Activated T-helper 1 cell treated with anti-CD3 and anti-CD28 coated beads, Interleukin-12 subunit alpha, Interleukin-12 subunit beta, Interleukin-2, Interleukin-4 antibody, amounts not matched to agents 30 ng/mL and 10 ng/mL and 1 ng/mL, durations not matched to agents 14 hours and 24 hours and 36 hours (primary cell): Measurements from ENCODE around the gene PCDHB15. TPM values are rescaled to one million over a fixed set of nuclear protein-coding genes. Genes with fewer than 3 reads are reported as not detected.
"Not testable (repeated sequence)": the region's sequence is repeated elsewhere in the genome, so short reads cannot be mapped to it uniquely, and the experiment has no call there.

Experiments
- DNase-seq: peaks from one replicate; pipeline ENCODE4 v3.0.0; 2021; ENCODE audit warnings: low spot score
- H3K27ac Mint-ChIP-seq: one replicate; pipeline ENCODE4 v1.8.0; 2021; ENCODE audit warnings: mild to moderate bottlenecking, mixed read lengths
- H3K27me3 Mint-ChIP-seq: one replicate; pipeline ENCODE4 v1.8.0; 2022; ENCODE audit warnings: mild to moderate bottlenecking, moderate library complexity, mixed read lengths; ENCODE audit not compliant: insufficient read depth
- H3K36me3 Mint-ChIP-seq: one replicate; pipeline ENCODE4 v1.8.0; 2021; ENCODE audit warnings: low read depth, mixed read lengths
- H3K4me1 Mint-ChIP-seq: one replicate; pipeline ENCODE4 v1.8.0; 2021; ENCODE audit warnings: low read depth, mixed read lengths
- H3K4me3 Mint-ChIP-seq: one replicate; pipeline ENCODE4 v1.8.0; 2021; ENCODE audit warnings: mild to moderate bottlenecking, moderate library complexity, mixed read lengths
- H3K9me3 Mint-ChIP-seq: one replicate; pipeline ENCODE4 v1.8.0; 2021; ENCODE audit warnings: mixed read lengths
- intact Hi-C: fragments of 100-400 bp; cut with micrococcal nuclease; formaldehyde crosslinking; loops from one replicate; pipeline ENCODE4 v1.15.1; 2024
- total RNA-seq: library from RNA; stranded (reverse); gene quantifications from 2 replicates; pipeline ENCODE4 v1.2.3, GENCODE V29; 2022

Gene PCDHB15
- not detected in 2 replicates for total RNA-seq

DNA sequence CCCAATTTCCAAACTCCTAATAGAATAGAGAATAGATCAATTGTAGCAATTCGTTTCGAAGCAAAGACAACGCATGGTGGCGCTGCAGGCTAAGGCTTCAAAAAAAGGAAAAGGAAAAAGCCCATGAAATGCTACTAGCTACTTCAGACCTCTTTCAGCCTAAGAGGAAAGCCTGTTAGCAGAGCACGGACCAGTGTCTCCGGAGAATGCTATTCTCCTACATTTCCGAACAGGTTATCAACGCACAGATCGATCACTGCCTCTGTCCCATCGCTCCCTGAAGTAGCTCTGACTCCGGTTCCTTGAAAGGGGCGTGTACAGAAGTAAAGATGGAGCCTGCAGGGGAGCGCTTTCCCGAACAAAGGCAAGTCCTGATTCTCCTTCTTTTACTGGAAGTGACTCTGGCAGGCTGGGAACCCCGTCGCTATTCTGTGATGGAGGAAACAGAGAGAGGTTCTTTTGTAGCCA is at the start of gene PCDHB15:
Gene PCDHB15 (plus strand): TSS at position 146 of the 468 bp plus-strand sequence. CDS start 184 bp downstream, at position 330.
- intact Hi-C loops = loop anchor here (10.0 kb wide), 1 partner anchor 110 kb away; the partner anchor contains the start of genes PCDHGA4, PCDHGB1 and PCDHGB2
- peaks cover 1% of the 10 kb centered on the region for H3K36me3 Mint-ChIP-seq

DNA sequence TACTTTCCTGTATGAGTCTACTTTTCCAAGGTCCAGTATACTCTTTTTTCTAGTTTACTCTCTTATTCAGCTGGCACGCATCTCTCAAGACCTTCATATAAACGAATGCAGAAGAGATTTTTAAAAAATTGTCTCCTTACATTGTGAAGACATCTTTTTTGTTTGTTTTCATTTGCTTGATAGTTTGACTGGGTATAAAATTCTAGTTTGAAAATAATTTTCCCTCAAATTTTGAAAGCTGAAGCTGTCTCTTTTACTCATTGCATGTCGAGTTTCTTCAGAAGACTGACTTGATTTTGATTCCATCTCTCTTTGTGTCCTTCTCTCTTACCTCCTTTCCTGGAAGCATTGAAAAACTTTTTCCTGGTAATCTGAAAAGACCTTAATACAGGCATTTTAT is 48.8 kb upstream of the PCDHB15 start:
- peaks cover 69% of the 10 kb centered on the region for H3K9me3 Mint-ChIP-seq
- intact Hi-C loops = loop anchor here (10.0 kb wide), 1 partner anchor 358 kb away; no protein-coding TSS in a partner anchor
- H3K4me3 Mint-ChIP-seq = no peak overlapping the region
- H3K4me1 Mint-ChIP-seq = no peaks in the 10 kb centered on the region
- no peaks in the 10 kb centered on the region for H3K36me3 Mint-ChIP-seq
- no peak for DNase-seq
- peaks cover 5% of the 10 kb centered on the region for H3K27me3 Mint-ChIP-seq
- no peak overlapping the region for H3K27ac Mint-ChIP-seq

More for the DNA sequence above, at the start of gene PCDHB15:
- no peak within 1 kb of the TSS for H3K4me3 Mint-ChIP-seq
- H3K27me3 Mint-ChIP-seq = no peaks in the 10 kb centered on the region
- no peak within 1 kb of the TSS for H3K27ac Mint-ChIP-seq
- no peaks in the 10 kb centered on the region for H3K4me1 Mint-ChIP-seq
- DNase-seq = no peak
- peaks cover 72% of the 10 kb centered on the region for H3K9me3 Mint-ChIP-seq

DNA sequence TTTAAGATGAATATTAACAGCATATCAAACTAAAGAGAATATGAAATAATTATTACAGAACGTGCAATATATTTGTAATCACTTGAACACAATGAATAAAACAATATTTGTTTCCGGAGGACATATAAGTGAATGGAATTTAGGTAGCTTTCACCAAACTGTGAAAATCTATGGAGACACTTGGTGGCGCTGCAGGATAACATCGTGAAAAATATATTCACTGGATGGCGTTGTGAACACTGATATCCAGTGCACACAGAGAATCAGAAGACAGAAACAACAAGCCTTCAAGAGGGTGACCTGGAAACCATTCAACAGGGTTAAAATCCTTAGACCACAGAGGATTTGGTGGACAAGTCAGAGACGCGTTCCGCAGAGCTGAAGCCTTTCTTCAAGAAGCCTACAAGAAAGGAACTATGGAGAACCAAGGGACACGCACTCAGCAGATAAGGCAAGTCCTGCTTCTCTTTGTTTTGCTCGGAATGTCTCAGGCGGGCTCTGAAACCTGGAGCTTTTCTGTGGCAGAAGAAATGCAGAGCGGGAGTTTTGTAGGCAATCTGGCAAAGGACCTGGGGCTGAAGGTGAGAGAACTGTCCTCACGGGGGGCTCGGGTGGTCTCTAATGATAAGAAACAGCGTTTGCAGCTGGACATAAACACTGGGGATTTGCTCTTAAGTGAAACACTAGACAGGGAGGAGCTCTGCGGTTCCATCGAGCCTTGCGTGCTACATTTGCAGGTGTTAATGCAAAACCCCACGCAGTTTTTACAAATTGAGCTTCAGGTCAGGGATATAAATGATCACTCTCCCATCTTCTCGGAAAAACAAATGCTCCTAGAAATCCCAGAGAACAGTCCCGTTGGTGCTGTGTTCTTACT is 45.6 kb upstream of the PCDHB15 start, which contains the start of gene PCDHB11:
Gene PCDHB11 (plus strand): TSS at position 269 of the 877 bp plus-strand sequence. CDS start 148 bp downstream, at position 417.
- DNase-seq = no peak
- no peaks in the 10 kb centered on the region for H3K4me1 Mint-ChIP-seq
- H3K36me3 Mint-ChIP-seq = peaks cover 2% of the 10 kb centered on the region
- no peak within 1 kb of the TSS for H3K4me3 Mint-ChIP-seq
- H3K9me3 Mint-ChIP-seq = peaks cover 52% of the 10 kb centered on the region
- no peak within 1 kb of the TSS for H3K27ac Mint-ChIP-seq
- H3K27me3 Mint-ChIP-seq = no peaks in the 10 kb centered on the region
- intact Hi-C loops = loop anchor here (10.0 kb wide), 1 partner anchor 355 kb away; no protein-coding TSS in a partner anchor

DNA sequence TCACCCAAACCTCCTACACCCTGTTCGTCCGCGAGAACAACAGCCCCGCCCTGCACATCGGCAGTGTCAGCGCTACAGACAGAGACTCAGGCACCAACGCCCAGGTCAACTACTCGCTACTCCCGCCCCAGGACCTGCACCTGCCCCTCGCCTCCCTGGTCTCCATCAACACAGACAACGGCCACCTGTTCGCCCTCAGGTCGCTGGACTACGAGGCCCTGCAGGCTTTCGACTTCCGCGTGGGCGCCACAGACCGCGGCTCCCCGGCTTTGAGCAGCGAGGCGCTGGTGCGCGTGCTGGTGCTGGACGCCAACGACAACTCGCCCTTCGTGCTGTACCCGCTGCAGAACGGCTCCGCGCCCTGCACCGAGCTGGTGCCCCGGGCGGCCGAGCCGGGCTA is 44.1 kb upstream of the PCDHB15 start:
- H3K27ac Mint-ChIP-seq, H3K4me3 Mint-ChIP-seq, H3K4me1 Mint-ChIP-seq, H3K27me3 Mint-ChIP-seq, DNase-seq, intact Hi-C loops, H3K36me3 Mint-ChIP-seq: not testable (repeated sequence)
- H3K9me3 Mint-ChIP-seq = peaks cover 48% of the 10 kb centered on the region

DNA sequence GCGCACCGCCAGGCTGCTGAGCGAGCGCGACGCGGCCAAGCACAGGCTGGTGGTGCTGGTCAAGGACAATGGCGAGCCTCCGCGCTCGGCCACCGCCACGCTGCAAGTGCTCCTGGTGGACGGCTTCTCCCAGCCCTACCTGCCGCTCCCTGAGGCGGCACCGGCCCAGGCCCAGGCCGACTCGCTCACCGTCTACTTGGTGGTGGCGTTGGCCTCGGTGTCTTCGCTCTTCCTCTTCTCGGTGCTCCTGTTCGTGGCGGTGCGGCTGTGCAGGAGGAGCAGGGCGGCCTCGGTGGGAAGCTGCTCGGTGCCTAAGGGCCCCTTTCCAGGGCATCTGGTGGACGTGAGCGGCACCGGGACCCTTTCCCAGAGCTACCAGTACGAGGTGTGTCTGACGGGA is 43.5 kb upstream of the PCDHB15 start:
- H3K27me3 Mint-ChIP-seq, intact Hi-C loops, DNase-seq, H3K36me3 Mint-ChIP-seq, H3K4me1 Mint-ChIP-seq, H3K27ac Mint-ChIP-seq, H3K4me3 Mint-ChIP-seq: not testable (repeated sequence)
- H3K9me3 Mint-ChIP-seq = peaks cover 42% of the 10 kb centered on the region

DNA sequence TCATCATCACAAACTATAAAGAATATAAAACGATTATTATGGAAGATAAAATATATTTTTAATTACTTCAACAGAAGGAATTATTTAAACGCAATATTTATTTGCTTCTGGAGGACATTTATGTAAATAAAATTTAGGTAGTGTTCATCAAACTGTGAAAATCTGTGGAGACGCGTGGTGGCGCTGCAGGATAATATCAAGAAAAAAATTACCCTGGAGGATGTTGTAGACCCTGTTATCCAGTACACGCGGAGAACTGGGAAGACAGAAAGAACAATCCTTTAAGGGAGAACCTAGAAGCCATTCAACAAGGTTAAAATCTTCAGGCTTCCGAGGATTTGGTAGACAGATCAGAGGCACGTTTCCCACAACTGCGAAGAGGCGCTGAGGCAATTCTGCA is 36.7 kb upstream of the PCDHB15 start, which contains the start of gene PCDHB12:
Gene PCDHB12 (plus strand): TSS at position 242 of the 400 bp plus-strand sequence. CDS start 189 bp downstream, outside the sequence.
- Mint-ChIP-seq H3K27me3 (no peaks in the 10 kb centered on the region), H3K36me3 (no peaks in the 10 kb centered on the region), H3K4me3 (no peak within 1 kb of the TSS), H3K4me1 (no peaks in the 10 kb centered on the region), H3K9me3 (peaks cover 15% of the 10 kb centered on the region), H3K27ac (no peak within 1 kb of the TSS)
- intact Hi-C loops = no loop called here
- no peak for DNase-seq

DNA sequence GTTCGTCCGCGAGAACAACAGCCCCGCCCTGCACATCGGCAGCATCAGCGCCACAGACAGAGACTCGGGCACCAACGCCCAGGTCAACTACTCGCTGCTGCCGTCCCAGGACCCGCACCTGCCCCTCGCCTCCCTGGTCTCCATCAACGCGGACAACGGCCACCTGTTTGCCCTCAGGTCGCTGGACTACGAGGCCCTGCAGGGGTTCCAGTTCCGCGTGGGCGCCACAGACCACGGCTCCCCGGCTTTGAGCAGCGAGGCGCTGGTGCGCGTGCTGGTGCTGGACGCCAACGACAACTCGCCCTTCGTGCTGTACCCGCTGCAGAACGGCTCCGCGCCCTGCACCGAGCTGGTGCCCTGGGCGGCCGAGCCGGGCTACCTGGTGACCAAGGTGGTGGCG is 34.9 kb upstream of the PCDHB15 start:
- H3K27me3 Mint-ChIP-seq, H3K4me1 Mint-ChIP-seq, H3K4me3 Mint-ChIP-seq, DNase-seq, H3K27ac Mint-ChIP-seq, H3K36me3 Mint-ChIP-seq, intact Hi-C loops: not testable (repeated sequence)
- peaks cover 24% of the 10 kb centered on the region for H3K9me3 Mint-ChIP-seq

DNA sequence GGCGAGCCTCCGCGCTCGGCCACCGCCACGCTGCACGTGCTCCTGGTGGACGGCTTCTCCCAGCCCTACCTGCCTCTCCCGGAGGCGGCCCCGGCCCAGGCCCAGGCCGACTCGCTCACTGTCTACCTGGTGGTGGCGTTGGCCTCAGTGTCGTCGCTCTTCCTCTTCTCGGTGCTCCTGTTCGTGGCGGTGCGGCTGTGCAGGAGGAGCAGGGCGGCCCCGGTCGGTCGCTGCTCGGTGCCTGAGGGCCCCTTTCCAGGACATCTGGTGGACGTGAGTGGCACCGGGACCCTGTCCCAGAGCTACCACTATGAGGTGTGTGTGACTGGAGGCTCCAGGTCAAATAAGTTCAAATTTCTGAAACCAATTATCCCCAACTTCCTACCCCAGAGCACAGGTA is 34.3 kb upstream of the PCDHB15 start:
- H3K27me3 Mint-ChIP-seq, H3K36me3 Mint-ChIP-seq, H3K27ac Mint-ChIP-seq: not testable (repeated sequence)

DNA sequence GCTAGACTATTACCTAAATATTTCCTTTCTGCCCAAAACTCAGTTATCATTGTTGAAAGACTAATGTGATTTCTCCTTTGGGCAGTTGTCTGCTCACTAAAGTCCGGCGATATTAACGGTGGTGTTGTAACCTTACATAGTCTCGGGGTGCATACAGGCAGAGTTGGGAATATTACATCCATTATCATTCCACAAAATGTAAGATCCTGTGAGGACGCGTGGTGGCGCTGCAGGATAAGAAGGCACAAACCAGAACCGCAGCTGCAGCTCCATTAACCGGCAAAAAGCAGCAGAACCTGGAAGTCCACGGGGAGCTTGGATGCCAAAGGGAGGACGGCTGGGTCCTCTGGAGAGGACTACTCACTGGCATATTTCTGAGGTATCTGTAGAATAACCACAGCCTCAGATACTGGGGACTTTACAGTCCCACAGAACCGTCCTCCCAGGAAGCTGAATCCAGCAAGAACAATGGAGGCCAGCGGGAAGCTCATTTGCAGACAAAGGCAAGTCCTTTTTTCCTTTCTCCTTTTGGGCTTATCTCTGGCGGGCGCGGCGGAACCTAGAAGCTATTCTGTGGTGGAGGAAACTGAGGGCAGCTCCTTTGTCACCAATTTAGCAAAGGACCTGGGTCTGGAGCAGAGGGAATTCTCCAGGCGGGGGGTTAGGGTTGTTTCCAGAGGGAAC is 31.4 kb upstream of the PCDHB15 start, which contains the start of gene PCDHB13:
Gene PCDHB13 (plus strand): TSS at position 264 of the 684 bp plus-strand sequence. CDS start 205 bp downstream, at position 469.
- not testable (repeated sequence) for H3K4me1 Mint-ChIP-seq, H3K27me3 Mint-ChIP-seq, H3K4me3 Mint-ChIP-seq, H3K27ac Mint-ChIP-seq, DNase-seq, H3K36me3 Mint-ChIP-seq
- peaks cover 37% of the 10 kb centered on the region for H3K9me3 Mint-ChIP-seq
- intact Hi-C loops = loop anchor here (2.0 kb wide), 1 partner anchor 35 kb away; no protein-coding TSS in a partner anchor

More for the DNA sequence above, 34.3 kb upstream of the PCDHB15 start:
- DNase-seq, H3K4me3 Mint-ChIP-seq, intact Hi-C loops, H3K4me1 Mint-ChIP-seq: not testable (repeated sequence)
- H3K9me3 Mint-ChIP-seq = peaks cover 24% of the 10 kb centered on the region

DNA sequence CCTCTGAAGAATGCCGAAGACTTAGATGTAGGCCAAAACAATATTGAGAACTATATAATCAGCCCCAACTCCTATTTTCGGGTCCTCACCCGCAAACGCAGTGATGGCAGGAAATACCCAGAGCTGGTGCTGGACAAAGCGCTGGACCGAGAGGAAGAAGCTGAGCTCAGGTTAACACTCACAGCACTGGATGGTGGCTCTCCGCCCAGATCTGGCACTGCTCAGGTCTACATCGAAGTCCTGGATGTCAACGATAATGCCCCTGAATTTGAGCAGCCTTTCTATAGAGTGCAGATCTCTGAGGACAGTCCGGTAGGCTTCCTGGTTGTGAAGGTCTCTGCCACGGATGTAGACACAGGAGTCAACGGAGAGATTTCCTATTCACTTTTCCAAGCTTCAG is 30.6 kb upstream of the PCDHB15 start:
- H3K4me1 Mint-ChIP-seq, H3K4me3 Mint-ChIP-seq, DNase-seq, H3K27me3 Mint-ChIP-seq, H3K27ac Mint-ChIP-seq, H3K36me3 Mint-ChIP-seq: not testable (repeated sequence)
- peaks cover 35% of the 10 kb centered on the region for H3K9me3 Mint-ChIP-seq
- intact Hi-C loops = loop anchor here (2.0 kb wide), 1 partner anchor 36 kb away; no protein-coding TSS in a partner anchor

DNA sequence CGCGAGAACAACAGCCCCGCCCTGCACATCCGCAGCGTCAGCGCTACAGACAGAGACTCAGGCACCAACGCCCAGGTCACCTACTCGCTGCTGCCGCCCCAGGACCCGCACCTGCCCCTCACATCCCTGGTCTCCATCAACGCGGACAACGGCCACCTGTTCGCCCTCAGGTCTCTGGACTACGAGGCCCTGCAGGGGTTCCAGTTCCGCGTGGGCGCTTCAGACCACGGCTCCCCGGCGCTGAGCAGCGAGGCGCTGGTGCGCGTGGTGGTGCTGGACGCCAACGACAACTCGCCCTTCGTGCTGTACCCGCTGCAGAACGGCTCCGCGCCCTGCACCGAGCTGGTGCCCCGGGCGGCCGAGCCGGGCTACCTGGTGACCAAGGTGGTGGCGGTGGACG is 29.7 kb upstream of the PCDHB15 start:
- H3K4me1 Mint-ChIP-seq, H3K27me3 Mint-ChIP-seq, H3K36me3 Mint-ChIP-seq, H3K4me3 Mint-ChIP-seq, DNase-seq, H3K27ac Mint-ChIP-seq: not testable (repeated sequence)
- intact Hi-C loops = loop anchor here (2.0 kb wide), 1 partner anchor 37 kb away; no protein-coding TSS in a partner anchor
- peaks cover 34% of the 10 kb centered on the region for H3K9me3 Mint-ChIP-seq

DNA sequence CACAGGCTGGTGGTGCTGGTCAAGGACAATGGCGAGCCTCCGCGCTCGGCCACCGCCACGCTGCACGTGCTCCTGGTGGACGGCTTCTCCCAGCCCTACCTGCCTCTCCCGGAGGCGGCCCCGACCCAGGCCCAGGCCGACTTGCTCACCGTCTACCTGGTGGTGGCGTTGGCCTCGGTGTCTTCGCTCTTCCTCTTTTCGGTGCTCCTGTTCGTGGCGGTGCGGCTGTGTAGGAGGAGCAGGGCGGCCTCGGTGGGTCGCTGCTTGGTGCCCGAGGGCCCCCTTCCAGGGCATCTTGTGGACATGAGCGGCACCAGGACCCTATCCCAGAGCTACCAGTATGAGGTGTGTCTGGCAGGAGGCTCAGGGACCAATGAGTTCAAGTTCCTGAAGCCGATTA is 29.2 kb upstream of the PCDHB15 start:
- peaks cover 31% of the 10 kb centered on the region for H3K9me3 Mint-ChIP-seq
- DNase-seq, intact Hi-C loops, H3K4me1 Mint-ChIP-seq, H3K27me3 Mint-ChIP-seq, H3K4me3 Mint-ChIP-seq, H3K36me3 Mint-ChIP-seq, H3K27ac Mint-ChIP-seq: not testable (repeated sequence)
